Central memory CD8-positive, alpha-beta T cell (primary cell): ENCODE results near the gene CELF5.
"Not testable (repeated sequence)": the region's sequence is repeated elsewhere in the genome, so short reads cannot be mapped to it uniquely, and the experiment has no call there.

Source experiments
- ATAC-seq: fragments of 150-1000 bp; cut with Tn5 transposase; replicated peaks from 2 replicates; pipeline ENCODE4 v1.10.0; 2022; ENCODE audit warnings: mild to moderate bottlenecking, moderate FRiP score, moderate number of reproducible peaks; ENCODE audit not compliant: poor library complexity, severe bottlenecking; ENCODE audit errors: extremely low read depth
- DNase-seq, 2 donors: peaks; one replicate each; pipeline ENCODE4 v3.0.0; 2021; ENCODE audit warnings: low spot score in 2 of 2
- H3K27ac Mint-ChIP-seq: one replicate; pipeline ENCODE4 v1.8.0; 2022; ENCODE audit warnings: low read depth, mild to moderate bottlenecking, moderate library complexity, mixed read lengths
- H3K27me3 Mint-ChIP-seq: one replicate; pipeline ENCODE4 v1.8.0; 2022; ENCODE audit warnings: mixed read lengths
- H3K36me3 Mint-ChIP-seq: one replicate; pipeline ENCODE4 v1.8.0; 2022; ENCODE audit warnings: mild to moderate bottlenecking, moderate library complexity, mixed read lengths; ENCODE audit not compliant: insufficient read depth
- H3K4me1 Mint-ChIP-seq: one replicate; pipeline ENCODE4 v1.8.0; 2022; ENCODE audit warnings: mixed read lengths
- H3K4me3 Mint-ChIP-seq: one replicate; pipeline ENCODE4 v1.8.0; 2022; ENCODE audit warnings: mild to moderate bottlenecking, moderate library complexity, mixed read lengths
- H3K9me3 Mint-ChIP-seq: one replicate; pipeline ENCODE4 v1.8.0; 2022; ENCODE audit warnings: mixed read lengths

CELF5 gene

DNA sequence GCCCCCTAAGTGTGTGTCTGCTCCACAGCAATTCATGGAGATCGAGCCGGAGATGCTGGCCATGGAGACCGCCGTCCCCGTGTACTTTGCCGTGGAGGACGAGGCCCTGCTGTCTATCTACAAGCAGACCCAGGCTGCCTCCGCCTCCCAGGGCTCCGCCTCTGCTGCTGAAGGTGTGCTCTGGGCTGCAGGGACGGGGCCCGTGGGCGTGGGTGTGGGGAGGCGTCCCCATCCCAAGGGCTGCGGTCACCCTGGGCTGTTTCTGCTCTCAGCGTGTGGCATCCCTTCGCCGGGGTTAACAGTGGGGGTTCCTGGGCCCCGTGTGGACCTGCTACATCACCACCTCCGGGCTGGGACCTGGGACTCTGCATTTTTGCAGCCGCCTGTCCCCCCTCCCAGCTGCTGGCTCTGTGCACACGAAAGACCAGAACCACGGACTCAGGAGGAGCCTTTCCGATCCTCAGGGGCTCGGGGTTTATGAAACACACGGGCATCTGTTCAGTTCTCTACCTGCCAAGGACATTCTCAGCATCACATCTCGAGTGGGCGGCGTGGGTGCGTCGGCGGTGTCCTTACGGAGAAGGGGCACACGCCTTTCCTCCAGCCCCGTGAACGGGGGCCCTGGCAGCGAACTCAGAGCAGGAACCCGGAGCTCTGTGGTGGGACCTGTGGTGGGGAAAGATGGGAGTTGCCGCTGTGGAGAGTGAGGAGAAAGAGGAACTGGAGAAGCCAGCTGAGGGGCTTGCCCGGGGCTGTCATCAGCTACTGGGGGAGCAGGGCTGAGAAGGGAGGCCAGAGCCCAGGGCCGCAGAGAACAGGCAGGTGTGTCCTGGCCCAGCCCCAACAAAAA, 31.0 kb upstream of the CELF5 start:
- ATAC-seq (no peak), DNase-seq (no peak)
- Mint-ChIP-seq H3K9me3 (no peaks in the 10 kb centered on the region), H3K4me1 (peaks cover 11% of the 10 kb centered on the region), H3K27me3 (no peaks in the 10 kb centered on the region), H3K4me3 (no peak overlapping the region), H3K36me3 (peaks cover 9% of the 10 kb centered on the region), H3K27ac (no peak overlapping the region)

DNA sequence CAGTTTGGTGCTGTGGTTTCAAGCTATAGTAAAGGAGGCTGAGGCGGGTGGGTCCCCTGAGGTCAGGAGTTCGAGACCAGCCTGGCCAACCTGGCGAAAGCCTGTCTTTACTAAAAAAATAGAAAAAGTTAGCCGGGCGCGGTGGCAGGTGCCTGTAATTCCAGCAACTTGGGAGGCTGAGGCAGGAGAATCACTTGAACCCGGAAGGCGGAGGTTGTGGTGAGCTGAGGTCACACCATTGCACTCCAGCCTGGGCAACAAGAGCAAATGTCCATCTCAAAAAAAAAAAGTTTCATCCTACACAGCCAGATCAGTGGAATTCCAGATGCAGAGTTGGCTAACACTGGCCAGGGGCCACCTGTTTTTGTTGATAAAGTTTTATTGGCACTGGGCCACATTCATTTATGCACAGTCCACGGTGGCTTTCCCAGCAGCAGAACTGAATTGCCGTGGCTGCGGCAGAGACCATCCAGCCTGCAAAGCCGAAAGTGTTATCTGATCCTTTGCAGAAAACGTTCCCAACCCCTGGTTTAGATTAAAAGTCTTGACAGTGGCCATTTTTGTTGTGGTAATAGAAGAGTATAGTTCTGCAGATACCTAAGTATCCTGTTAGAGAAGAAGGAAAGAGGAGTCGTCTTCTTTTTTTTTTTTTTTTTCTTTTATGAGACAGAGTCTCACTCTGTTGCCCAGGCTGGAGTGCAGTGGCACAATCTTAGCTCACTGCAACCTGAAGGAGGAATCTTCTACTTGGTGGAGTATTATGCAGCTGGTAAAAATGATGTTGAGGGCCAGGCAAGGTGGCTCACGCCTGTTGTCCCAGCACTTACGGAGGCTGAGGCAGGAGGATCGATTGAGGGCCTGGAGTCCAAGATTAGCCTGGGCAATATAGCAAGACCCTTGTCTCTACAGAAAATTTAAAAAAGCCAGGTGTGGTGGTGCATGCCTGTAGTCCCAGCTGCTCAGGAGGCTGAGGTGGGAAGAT, 30.1 kb upstream of the CELF5 start:
- H3K36me3 Mint-ChIP-seq = peaks cover 9% of the 10 kb centered on the region
- no peak for ATAC-seq
- no peaks in the 10 kb centered on the region for H3K9me3 Mint-ChIP-seq
- no peak overlapping the region for H3K27ac Mint-ChIP-seq
- DNase-seq = no peak
- peaks cover 4% of the 10 kb centered on the region for H3K4me1 Mint-ChIP-seq
- H3K4me3 Mint-ChIP-seq = no peak overlapping the region
- H3K27me3 Mint-ChIP-seq = no peaks in the 10 kb centered on the region

DNA sequence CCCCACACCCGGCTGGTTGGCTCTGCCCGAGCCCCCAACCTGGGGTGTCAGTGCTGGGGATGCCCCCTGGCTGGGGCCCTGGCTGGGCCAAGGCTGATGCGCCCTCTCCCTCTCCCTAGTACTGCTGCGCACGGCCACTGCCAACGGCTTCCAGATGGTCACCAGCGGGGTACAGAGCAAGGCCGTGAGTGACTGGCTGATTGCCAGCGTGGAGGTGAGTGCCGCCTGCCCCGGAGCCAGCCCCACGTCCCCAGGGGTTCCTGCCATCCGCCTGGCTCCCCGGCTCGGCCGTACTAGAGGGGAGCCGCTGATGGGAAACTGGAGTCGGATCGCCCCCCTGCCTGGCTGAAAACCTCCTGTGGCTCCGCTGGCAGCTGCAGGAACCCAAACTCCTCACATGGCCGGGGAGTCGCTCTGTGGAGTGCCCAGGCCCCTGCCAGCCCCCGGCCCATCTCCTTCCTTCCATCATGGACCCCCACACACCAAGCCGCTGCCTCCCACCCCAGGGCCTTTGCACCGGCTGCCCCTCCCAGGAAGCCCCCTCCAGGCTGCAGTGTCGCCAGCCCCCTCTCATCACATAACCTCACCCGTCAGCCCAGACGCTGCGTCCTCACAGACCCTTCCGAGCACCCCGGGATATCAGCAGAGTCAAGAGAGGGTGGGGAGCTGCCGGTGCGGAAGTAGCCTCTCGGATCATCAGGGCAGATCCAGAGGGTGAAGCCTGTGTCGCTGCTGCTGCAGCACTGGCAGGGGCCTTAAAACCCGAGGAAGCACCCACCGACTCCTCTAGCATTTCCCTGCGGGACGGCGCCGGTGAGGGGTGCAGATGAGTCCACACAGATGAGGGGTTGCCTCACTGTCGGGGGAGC, 28.2 kb upstream of the CELF5 start:
- H3K4me1 Mint-ChIP-seq = no peaks in the 10 kb centered on the region
- no peak overlapping the region for H3K4me3 Mint-ChIP-seq
- H3K27ac Mint-ChIP-seq = no peak overlapping the region
- DNase-seq = no peak
- no peak for ATAC-seq
- H3K9me3 Mint-ChIP-seq = no peaks in the 10 kb centered on the region
- no peaks in the 10 kb centered on the region for H3K27me3 Mint-ChIP-seq
- peaks cover 14% of the 10 kb centered on the region for H3K36me3 Mint-ChIP-seq

DNA sequence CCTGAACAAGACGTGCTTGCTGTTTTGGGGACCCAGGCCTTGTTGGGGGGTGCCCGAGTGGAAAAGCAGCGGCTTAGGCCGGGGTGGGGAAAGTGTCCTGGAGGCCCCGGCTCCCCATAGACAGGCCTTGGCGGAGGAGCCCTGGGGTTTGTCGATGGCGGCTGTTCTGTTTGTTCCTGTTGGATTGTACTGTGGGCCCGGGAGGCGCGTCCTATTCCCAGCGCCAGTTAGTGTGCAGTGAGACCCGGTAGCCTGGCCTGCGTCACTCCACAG, 27.6 kb upstream of the CELF5 start:
- Mint-ChIP-seq H3K4me1 (no peaks in the 10 kb centered on the region), H3K27me3 (no peaks in the 10 kb centered on the region), H3K4me3 (no peak overlapping the region), H3K36me3 (peaks cover 15% of the 10 kb centered on the region), H3K9me3 (no peaks in the 10 kb centered on the region), H3K27ac (no peak overlapping the region)
- DNase-seq (no peak), ATAC-seq (no peak)

DNA sequence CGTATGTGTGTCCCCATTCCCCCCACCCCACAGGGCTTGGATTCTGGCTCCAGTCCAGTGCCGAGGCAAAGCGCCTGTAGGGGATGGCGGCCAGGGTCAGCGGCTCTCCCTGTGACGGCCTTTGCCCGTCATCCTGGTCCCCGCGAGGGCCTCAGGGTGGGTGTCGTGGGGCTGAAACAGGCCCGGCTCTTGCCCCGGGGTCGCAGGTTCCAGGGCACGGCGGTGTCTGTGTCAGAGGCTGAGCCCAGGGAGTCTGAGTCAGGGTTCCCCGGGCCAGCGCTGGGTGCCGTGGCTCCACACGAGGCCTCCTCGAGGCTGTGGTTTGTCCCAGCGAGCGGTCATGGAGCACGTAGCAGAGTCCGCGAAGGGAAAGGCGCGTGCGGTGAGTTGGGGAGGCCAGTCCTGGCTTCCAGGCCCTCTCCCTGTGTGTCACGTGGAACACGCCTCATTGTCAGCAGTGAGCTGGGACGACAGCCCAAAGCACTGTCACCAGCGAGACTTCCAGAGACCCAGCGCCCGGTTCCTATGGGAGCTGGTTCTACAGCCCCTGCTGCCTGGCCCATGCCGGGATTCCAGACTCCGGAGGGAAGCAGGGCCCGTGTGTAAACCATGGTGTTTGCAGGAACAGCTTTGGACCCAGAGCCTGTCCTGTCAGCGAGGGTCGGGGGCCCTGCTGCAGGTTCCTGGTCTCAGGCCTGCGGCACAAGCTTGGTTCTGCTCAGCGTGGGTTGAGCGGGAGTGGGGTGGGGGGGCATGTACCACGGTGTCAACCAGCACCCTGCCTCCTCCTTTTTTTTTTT, 25.4 kb upstream of the CELF5 start:
- Mint-ChIP-seq H3K4me3 (no peak overlapping the region), H3K27me3 (no peaks in the 10 kb centered on the region), H3K27ac (no peak overlapping the region), H3K9me3 (no peaks in the 10 kb centered on the region), H3K36me3 (peaks cover 12% of the 10 kb centered on the region), H3K4me1 (no peaks in the 10 kb centered on the region)
- no peak for DNase-seq
- no peak for ATAC-seq

DNA sequence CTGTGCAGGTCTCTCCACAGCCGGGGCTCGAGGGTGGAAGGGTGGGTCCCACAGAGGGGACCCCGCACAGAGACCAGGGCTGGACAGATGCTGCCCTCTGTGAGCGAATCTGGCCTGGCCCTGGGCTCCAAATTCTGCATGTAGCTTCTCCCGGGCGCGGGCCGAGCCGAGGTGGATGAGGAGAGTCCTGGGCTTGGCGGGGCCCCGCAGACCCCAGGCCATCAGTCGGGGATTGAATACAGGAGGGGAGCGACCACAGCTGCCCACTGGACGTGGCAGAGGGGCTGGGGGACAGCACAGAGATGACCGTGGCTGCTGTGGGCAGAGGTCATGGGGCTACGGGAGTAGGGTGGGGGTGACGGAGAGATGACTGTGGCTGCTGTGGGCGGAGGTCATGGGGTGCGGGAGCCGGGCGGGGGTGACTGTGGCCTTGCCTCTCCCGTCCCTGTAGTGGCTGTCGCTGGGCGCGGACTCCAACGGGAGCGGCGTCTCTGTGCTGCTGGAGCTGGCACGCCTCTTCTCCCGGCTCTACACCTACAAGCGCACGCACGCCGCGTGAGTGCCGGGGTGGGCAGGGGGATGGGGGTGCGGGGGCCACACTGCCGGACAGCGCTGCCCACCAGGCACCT, 23.3 kb upstream of the CELF5 start:
- no peak overlapping the region for H3K4me3 Mint-ChIP-seq
- DNase-seq (no peak), ATAC-seq (no peak)
- no peaks in the 10 kb centered on the region for H3K27me3 Mint-ChIP-seq
- H3K36me3 Mint-ChIP-seq = peaks cover 12% of the 10 kb centered on the region
- H3K27ac Mint-ChIP-seq = no peak overlapping the region
- H3K4me1 Mint-ChIP-seq = no peaks in the 10 kb centered on the region
- no peaks in the 10 kb centered on the region for H3K9me3 Mint-ChIP-seq

DNA sequence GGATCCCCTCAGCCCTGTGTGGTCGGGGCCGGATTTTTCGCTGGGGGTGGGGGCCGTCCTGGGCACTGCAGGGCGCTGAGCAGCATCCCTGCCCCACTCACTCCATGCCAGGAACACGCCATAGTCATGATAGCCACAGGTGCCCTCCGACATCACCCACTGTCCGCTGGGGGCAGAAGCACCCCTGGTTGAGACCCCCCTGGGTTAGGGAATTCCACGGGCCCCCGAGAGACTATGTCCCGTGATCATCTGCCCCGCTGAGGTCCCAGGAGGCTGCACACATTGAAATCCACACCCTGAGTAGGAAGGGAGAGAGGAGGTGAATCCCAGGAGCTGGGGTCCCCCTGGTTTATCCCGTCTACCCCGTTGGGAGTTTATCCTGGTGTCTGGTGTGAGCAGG, 22.6 kb upstream of the CELF5 start:
- no peak for ATAC-seq
- no peak overlapping the region for H3K4me3 Mint-ChIP-seq

DNA sequence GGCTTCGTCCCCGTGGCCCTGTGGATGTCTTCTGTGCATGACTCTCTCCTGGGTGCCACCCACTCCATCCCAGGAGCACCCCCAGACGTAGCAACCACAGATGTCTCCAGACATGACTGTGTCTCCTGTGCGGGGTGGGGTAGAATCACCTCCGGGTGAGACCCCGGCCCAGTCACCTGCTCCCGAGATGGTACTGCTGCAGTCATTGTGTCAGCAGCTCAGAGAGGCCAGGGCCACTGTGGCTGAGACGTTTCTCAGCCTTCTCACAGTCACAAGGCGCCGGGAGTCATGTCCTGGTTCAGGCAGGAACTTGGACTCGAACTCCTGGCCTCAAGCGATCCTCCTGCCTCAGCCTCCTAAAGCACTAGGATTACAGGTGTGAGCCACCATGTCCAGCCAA, 22.1 kb upstream of the CELF5 start:
- Mint-ChIP-seq H3K4me3 (no peak overlapping the region), H3K36me3 (peaks cover 8% of the 10 kb centered on the region), H3K4me1 (no peaks in the 10 kb centered on the region), H3K27ac (no peak overlapping the region), H3K9me3 (no peaks in the 10 kb centered on the region), H3K27me3 (no peaks in the 10 kb centered on the region)
- DNase-seq (no peak), ATAC-seq (no peak)

More for the DNA sequence above, 22.6 kb upstream of the CELF5 start:
- H3K27me3 Mint-ChIP-seq = no peaks in the 10 kb centered on the region
- H3K36me3 Mint-ChIP-seq = peaks cover 8% of the 10 kb centered on the region
- H3K9me3 Mint-ChIP-seq = no peaks in the 10 kb centered on the region
- H3K4me1 Mint-ChIP-seq = no peaks in the 10 kb centered on the region
- no peak for DNase-seq
- no peak overlapping the region for H3K27ac Mint-ChIP-seq

DNA sequence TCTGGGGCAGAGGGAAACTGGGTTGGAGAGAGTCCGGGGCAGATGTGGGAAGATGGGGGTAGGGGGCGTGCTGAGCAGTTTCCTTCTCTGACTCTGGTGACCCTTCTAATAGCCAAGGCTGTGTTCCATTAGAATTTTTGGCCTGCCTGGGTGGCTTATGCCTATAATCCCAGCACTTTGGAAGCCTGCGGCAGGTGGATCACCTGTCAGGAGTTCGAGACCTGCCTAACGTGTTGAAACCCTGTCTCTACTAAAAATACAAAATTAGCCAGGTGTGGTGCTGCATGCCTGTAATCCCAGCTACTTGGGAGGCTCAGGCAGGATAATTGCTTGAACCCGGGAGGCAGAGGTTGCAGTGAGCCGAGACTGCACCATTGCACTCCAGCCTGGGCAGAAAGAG, 21.6 kb upstream of the CELF5 start:
- not testable (repeated sequence) for H3K27ac Mint-ChIP-seq

DNA sequence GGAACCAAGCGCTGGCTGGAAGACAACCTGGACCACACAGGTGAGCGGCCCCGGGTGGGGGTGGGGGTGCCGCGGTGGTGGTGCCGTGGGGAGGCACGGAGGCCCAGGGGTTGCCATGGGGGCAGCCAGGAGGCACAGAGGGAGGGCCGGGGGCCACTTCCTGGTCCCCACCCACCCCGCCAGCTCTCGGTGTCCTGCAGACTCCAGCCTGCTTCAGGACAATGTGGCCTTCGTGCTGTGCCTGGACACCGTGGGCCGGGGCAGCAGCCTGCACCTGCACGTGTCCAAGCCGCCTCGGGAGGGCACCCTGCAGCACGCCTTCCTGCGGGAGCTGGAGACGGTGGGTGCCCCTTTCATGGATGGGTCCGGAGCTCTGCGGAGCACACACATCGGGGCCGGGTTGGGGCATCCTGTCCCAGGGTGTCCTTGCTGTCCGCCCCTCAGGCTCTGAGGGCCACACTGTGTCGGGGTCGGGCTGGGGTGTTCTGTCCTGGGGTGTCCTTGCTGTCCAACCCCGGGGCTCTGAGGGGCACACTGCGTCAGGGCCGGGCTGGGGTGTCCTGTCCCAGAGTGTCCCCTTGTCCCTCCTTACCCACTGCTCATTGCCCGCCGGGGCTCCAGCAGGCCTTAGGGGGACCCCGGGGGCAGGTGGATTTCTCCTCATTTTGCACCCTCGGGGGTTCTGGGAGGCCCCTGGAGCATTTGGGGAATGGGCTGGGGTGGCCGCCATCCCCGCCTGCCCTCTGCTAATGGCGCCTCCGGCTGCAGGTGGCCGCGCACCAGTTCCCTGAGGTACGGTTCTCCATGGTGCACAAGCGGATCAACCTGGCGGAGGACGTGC, 20.4 kb upstream of the CELF5 start:
- DNase-seq = no peak
- H3K4me1 Mint-ChIP-seq = no peaks in the 10 kb centered on the region

More for the DNA sequence above, 21.6 kb upstream of the CELF5 start:
- not testable (repeated sequence) for H3K4me3 Mint-ChIP-seq, H3K9me3 Mint-ChIP-seq, H3K27me3 Mint-ChIP-seq, DNase-seq, H3K4me1 Mint-ChIP-seq, H3K36me3 Mint-ChIP-seq, ATAC-seq

More for the DNA sequence above, 20.4 kb upstream of the CELF5 start:
- ATAC-seq = no peak
- Mint-ChIP-seq H3K4me3 (no peak overlapping the region), H3K36me3 (peaks cover 8% of the 10 kb centered on the region), H3K27ac (no peak overlapping the region), H3K27me3 (no peaks in the 10 kb centered on the region), H3K9me3 (no peaks in the 10 kb centered on the region)
